NCI-H1417 treated with DMSO at 0.1 percent for 48 hours (cell line): Measurements from ENCODE around the gene ATP7B.
"Not testable (repeated sequence)": the region's sequence is repeated elsewhere in the genome, so short reads cannot be mapped to it uniquely, and the experiment has no call there.

Experiments used
- DNase-seq: peaks from one replicate; lab custom pipeline; 2025; lab: John Stamatoyannopoulos, UW

ATP7B gene

GRCh38 chr13:52010890-52011631, at the start of gene ATP7B:
TSS of gene ATP7B (minus strand) at chr13:52011450. CDS start at chr13:52011337, 113 bp downstream.
- DNase-seq, result no peak

GRCh38 chr13:52053460-52053859, 42.2 kb upstream of the ATP7B start:
- no peak for DNase-seq

- no peak for DNase-seq
Measured at GRCh38 chr13:52051400-52051799, 40.1 kb upstream of the ATP7B start.

GRCh38 chr13:52048516-52048915, 37.3 kb upstream of the ATP7B start:
- no peak for DNase-seq

DNA sequence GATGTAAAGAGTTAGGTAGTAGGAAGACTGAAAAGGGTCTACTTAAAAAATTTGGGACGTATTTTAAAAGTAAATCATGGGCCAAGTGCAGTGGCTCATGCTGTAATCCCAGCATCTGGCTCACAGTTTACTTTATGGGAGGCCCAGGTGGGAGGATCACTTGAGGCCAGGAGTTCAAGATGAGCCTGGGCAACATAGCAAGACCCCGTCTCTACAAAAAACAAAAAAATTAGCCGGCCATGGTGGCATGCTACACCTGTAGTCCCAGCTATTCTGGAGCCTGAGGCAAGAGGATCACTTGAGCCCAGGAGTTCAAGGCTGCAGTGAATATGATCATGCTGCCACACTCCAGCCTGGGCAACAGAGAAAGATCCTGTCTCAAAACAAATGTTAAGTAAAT, 36.2 kb upstream of the ATP7B start:
- DNase-seq, result no peak

DNA sequence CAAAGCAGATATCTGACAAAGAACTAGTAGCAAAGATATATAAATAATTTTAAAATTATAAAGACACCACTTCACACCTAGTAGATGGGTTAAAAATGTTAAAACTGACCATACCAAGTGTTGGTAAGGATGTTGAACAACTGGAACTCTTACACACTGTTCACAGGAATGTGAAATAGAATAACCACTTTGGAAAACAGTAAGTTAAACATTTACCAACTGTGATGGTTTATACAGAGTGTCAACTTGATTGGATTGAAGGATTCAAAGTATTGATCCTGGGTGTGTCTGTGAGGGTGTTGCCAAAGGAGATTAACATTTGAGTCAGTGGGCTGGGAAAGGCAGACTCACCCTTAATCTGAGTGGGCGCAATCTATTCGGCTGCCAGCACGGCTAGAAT, 32.4 kb upstream of the ATP7B start:
- no peak for DNase-seq

GRCh38 chr13:52036037-52036436, 24.8 kb upstream of the ATP7B start:
- DNase-seq, result no peak

GRCh38 chr13:52034616-52035226, 23.5 kb upstream of the ATP7B start:
- DNase-seq, result no peak

DNA sequence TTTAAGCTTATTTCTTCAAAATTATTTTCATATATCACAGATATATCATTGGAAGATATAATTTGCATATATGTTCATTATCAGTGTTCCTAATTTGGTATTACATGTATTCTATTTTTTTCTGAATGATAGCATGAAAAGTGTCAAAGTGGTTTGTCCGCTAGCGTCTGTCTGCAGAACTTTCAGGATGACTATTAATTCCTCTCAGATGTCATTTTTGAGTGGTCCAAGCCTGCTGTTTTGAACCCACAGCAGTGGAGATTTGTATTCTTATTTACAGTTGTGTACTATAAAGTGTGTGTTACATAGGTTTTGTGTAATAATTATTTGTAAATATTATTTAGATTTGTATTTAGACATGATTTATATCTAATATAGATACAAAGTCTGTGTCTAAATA, 21.8 kb upstream of the ATP7B start:
- DNase-seq, result no peak

- not testable (repeated sequence) for DNase-seq
Measured at GRCh38 chr13:52030401-52030800, 19.2 kb upstream of the ATP7B start.

GRCh38 chr13:52029569-52029968, 18.3 kb upstream of the ATP7B start:
- DNase-seq, result no peak

GRCh38 chr13:52027832-52028231, 16.6 kb upstream of the ATP7B start:
- DNase-seq, result no peak

DNA sequence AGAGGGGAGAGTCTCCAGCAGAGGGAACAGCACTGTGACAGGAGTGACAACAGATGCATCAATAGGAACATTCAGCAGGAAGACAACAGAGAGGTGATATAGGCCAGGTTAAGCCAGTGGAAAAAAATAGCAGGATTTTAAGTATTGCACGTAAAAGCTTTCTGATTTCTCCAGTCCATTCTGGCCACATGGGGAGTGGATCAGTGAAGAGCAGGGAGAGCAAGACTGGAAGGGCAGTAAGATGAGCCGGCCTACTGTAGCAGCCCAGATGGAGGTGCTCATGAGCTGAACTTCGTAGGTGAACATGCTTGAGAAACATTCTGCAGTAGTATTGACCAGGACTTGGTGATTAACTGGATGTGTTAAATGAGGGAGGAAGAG, 15.0 kb upstream of the ATP7B start:
- no peak for DNase-seq

DNA sequence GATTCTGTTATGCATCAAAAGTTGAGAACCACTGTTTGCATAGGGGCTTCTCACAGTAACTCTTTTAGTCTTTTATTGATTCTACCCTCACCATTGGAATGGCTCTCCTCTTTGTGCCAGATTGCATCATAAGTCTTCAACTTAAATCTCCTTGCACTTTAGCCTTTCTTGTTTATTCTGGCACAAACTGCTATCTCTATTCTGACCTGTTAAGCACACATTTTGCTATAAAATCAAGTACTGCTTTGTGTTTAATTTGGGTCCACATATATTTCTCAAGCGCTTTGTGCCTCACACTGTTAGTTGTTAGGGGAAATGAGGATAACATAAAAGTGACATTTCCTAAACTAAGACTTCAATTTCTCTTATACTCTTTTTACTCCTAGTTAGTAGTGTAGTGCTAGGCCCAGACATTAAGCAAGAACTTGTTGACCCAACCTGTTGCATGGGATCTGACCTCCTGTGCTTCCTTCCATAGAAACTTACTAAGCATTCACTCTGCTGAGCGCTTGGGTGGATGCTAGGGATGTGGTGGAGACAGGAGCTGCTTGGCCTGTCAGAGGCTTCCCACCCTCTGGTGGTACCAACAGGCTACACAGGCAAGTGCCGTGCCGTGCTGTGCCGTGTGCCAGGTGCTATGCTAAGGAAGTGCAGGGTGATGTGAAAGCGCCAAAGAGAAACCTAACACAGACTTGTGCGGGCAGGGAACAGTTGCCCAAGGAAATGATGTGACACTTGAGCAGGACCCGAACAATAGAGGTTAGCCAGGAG, 14.4 kb upstream of the ATP7B start:
- no peak for DNase-seq

GRCh38 chr13:52024481-52024880, 13.2 kb upstream of the ATP7B start, which contains the start of gene UTP14C:
TSS of gene UTP14C (plus strand) at chr13:52024691. CDS start at chr13:52028805, 4,114 bp downstream.
- no peak for DNase-seq

DNA sequence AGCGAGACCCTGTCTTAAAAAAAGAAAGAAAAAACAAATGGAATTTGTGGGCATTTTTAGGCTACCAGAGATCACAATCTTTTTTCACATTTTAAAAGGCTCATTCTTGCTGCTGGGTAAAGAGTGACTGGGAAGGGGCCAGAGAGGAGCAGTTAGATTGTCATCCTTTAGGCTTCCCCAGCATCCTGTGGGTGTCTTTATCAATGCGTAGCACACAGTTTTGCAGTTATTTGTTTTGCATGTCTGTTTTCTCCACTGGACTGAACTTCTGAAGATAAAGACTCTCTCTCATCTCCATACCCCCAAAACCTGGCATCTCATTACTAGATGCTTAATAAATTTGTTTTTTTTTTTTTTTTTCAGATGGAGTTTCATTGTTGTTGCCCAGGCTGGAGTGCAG, 11.1 kb upstream of the ATP7B start:
- DNase-seq, result no peak

- no peak for DNase-seq
Measured at GRCh38 chr13:52020191-52020590, 8.9 kb upstream of the ATP7B start.

DNA sequence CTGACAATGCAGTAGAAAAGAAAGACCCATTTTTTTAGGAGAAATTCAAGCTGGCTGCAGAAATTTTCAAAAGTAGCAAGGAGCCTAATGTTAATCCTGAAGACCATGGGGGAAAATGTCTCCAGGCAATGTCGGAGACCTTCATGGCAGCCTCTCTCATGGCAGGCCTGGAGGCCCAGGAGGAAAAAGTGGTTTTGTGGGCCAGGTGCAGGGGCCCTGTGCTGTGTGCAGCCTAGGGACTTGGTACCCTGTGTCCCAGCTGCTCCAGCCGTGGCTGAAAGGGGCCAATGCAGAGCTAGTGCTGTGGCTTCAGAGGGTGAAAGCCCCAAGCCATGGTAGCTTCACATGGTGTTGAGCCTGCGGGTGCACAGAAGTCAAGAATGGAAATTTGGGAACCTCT, 5.0 kb upstream of the ATP7B start:
- no peak for DNase-seq

- no peak for DNase-seq
Measured at GRCh38 chr13:52012512-52012836, 1.2 kb upstream of the ATP7B start.

- DNase-seq, result peak; percentile 98
Measured at GRCh38 chr13:52011632-52012511, 622 bp upstream of the ATP7B start, which contains the start of gene ALG11. TSS of gene ALG11 (plus strand) at chr13:52012398. CDS start at chr13:52012419, 21 bp downstream.

DNA sequence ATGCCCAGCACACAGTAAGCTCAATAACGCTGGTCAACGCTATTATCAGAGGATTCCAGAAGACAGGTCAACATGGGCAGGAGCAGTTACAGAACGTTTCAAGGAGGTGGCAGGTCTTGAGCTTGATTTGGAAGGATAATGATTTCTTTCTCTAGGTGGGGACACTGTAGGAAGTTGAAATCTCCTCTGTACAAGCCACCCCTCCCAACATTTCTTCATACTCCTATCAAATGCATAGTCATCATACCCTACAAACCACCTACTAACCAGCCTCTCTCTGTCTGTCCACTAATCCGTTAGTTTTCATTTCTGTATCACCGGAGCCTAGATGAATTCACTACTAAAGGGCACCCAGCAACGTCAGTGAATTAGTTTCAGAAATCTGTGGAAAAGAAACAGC, 1.3 kb downstream of the ATP7B start:
- no peak for DNase-seq
